Measurements from ENCODE around the gene ANTKMT.
"Not testable (repeated sequence)": the region's sequence is repeated elsewhere in the genome, so short reads cannot be mapped to it uniquely, and the experiment has no call there.

The ANTKMT gene

GRCh38 chr16:689175-689897 is 31.6 kb upstream of the ANTKMT start:
- no peak for TF ChIP-seq EZH2phosphoT487 (conservative IDR thresholded peaks at IDR 0.05; ENCODE audit: low read length)
- TF ChIP-seq CTCF (IDR thresholded peaks at IDR 0.05; ENCODE audit: insufficient read depth, low read length, poor library complexity, severe bottlenecking), result no peak
- Histone ChIP-seq H3F3A (ENCODE audit: insufficient read depth) (0 out of 2 replicates have a peak, but pooled peaks cover 3% of the 10 kb centered on the region), H3K79me2 (ENCODE audit: insufficient read depth, low read length) (no peaks in the 10 kb centered on the region), H3K27ac (ENCODE audit: low read depth, low read length) (peak overlapping the region; percentile 54; the same call in 1 of the 2 replicates), H3K9ac (ENCODE audit: low read length) (peak overlapping the region; percentile 95), H3K9me3 (ENCODE audit: insufficient read depth, low read length) (no peaks in the 10 kb centered on the region), H2AFZ (ENCODE audit: low read depth, low read length, severe bottlenecking) (no peak overlapping the region), H3K4me3 (ENCODE audit: insufficient read depth, low read length, poor library complexity, severe bottlenecking) (peak overlapping the region; percentile 98), H3K27me3 (ENCODE audit: low read length) (no peaks in the 10 kb centered on the region), H3K36me3 (ENCODE audit: low read length) (no peaks in the 10 kb centered on the region), H3K4me2 (ENCODE audit: low read depth, low read length, poor library complexity, severe bottlenecking) (peak overlapping the region; percentile 97), H4K20me1 (ENCODE audit: low read depth, low read length) (no peaks in the 10 kb centered on the region), H3K9me2 (replicated peaks; ENCODE audit: insufficient read depth, low read length) (no peaks in the 10 kb centered on the region)

GRCh38 chr16:691242-691641 is 29.7 kb upstream of the ANTKMT start:
- H3K27me3 ChIP-seq (ENCODE audit: low read length); H3K9me2 ChIP-seq (replicated peaks; ENCODE audit: insufficient read depth, low read length); H3K79me2 ChIP-seq (ENCODE audit: insufficient read depth, low read length); H4K20me1 ChIP-seq (ENCODE audit: low read depth, low read length); H2AFZ ChIP-seq (ENCODE audit: low read depth, low read length, severe bottlenecking); H3K9ac ChIP-seq (ENCODE audit: low read length); H3K9me3 ChIP-seq (ENCODE audit: insufficient read depth, low read length); H3F3A ChIP-seq (ENCODE audit: insufficient read depth); H3K4me3 ChIP-seq (ENCODE audit: insufficient read depth, low read length, poor library complexity, severe bottlenecking); H3K27ac ChIP-seq (ENCODE audit: low read depth, low read length); H3K36me3 ChIP-seq (ENCODE audit: low read length); H3K4me2 ChIP-seq (ENCODE audit: low read depth, low read length, poor library complexity, severe bottlenecking): not testable (repeated sequence)

- H3K27ac ChIP-seq (ENCODE audit: low read depth, low read length), result no peak overlapping the region
- H2AFZ ChIP-seq (ENCODE audit: low read depth, low read length, severe bottlenecking), result no peak overlapping the region
- no peaks in the 10 kb centered on the region for H3K79me2 ChIP-seq (ENCODE audit: insufficient read depth, low read length)
- H3K4me2 ChIP-seq (ENCODE audit: low read depth, low read length, poor library complexity, severe bottlenecking), result no peak overlapping the region
- no peak overlapping the region for H3K9ac ChIP-seq (ENCODE audit: low read length)
- 0 out of 2 replicates have a peak, but pooled peaks cover 3% of the 10 kb centered on the region for H3F3A ChIP-seq (ENCODE audit: insufficient read depth)
- no peak overlapping the region for H3K4me3 ChIP-seq (ENCODE audit: insufficient read depth, low read length, poor library complexity, severe bottlenecking)
- H4K20me1 ChIP-seq (ENCODE audit: low read depth, low read length), result no peaks in the 10 kb centered on the region
- TF ChIP-seq EZH2phosphoT487 (conservative IDR thresholded peaks at IDR 0.05; ENCODE audit: low read length), result no peak
- TF ChIP-seq CTCF (IDR thresholded peaks at IDR 0.05; ENCODE audit: insufficient read depth, low read length, poor library complexity, severe bottlenecking), result no peak
- no peaks in the 10 kb centered on the region for H3K9me3 ChIP-seq (ENCODE audit: insufficient read depth, low read length)
- no peaks in the 10 kb centered on the region for H3K36me3 ChIP-seq (ENCODE audit: low read length)
- no peaks in the 10 kb centered on the region for H3K9me2 ChIP-seq (replicated peaks; ENCODE audit: insufficient read depth, low read length)
- no peaks in the 10 kb centered on the region for H3K27me3 ChIP-seq (ENCODE audit: low read length)
These were observed 28.4 kb upstream of the ANTKMT start for GRCh38 chr16:692356-693108.

- Histone ChIP-seq H3K9me3 (ENCODE audit: insufficient read depth, low read length) (no peaks in the 10 kb centered on the region), H3K9ac (ENCODE audit: low read length) (no peak overlapping the region), H3K27me3 (ENCODE audit: low read length) (no peaks in the 10 kb centered on the region), H3K9me2 (replicated peaks; ENCODE audit: insufficient read depth, low read length) (no peaks in the 10 kb centered on the region), H3K4me3 (ENCODE audit: insufficient read depth, low read length, poor library complexity, severe bottlenecking) (no peak overlapping the region), H3K27ac (ENCODE audit: low read depth, low read length) (no peak overlapping the region), H3K4me2 (ENCODE audit: low read depth, low read length, poor library complexity, severe bottlenecking) (no peak overlapping the region), H3K79me2 (ENCODE audit: insufficient read depth, low read length) (no peaks in the 10 kb centered on the region), H3F3A (ENCODE audit: insufficient read depth) (0 out of 2 replicates have a peak, but pooled peaks cover 3% of the 10 kb centered on the region), H4K20me1 (ENCODE audit: low read depth, low read length) (no peaks in the 10 kb centered on the region), H3K36me3 (ENCODE audit: low read length) (no peaks in the 10 kb centered on the region), H2AFZ (ENCODE audit: low read depth, low read length, severe bottlenecking) (no peak overlapping the region)
- TF ChIP-seq CTCF (IDR thresholded peaks at IDR 0.05; ENCODE audit: insufficient read depth, low read length, poor library complexity, severe bottlenecking), result no peak
- TF ChIP-seq EZH2phosphoT487 (conservative IDR thresholded peaks at IDR 0.05; ENCODE audit: low read length), result no peak
These were observed 27.6 kb upstream of the ANTKMT start for GRCh38 chr16:693364-693763.

All from SU-DHL-6 (cell line).